ENCODE data around the gene SLC9A7.

Gene SLC9A7

DNA sequence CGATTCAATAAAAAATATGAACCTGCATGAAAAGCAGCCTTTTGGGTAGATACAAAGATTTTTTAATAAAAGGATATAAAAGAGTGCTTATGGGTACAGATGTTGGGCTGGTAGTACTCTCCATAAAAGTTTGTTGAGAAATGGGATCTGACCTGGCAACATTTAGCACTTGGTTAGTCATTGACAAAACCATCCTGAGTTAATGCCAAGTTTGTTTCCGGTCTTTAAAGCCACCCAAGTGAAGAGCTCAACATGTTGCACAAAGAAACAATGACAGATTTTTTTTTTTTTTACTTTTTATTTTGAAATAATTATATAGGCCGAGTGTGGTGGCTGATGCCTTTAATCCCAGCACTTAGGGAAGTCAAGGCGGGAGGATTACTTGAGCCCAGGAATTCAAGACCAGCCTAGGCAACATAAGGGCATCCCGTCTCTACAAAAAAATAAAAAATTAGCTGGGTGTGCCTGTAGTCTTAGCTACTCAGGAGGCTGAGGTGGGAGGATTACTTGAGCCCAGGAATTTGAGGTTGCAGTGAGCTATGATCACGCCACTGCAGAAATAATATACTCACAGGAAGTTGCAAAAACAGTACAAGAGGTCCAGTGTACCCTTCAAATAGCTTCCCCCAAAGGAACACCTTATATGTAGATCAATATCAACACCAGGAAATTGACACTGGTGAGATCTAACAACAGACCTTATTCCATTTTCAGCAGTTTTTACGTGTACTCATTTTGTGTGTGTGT, 168.8 kb downstream of the SLC9A7 start:
- H3K4me1 ChIP-seq (ENCODE audit: control insufficient read depth, insufficient read depth, low read length), result no peaks in the 10 kb centered on the region
- WGBS, 2 experiments, result 89 to 98% methylated on average over 5 to 6 of the region's 7 CpGs
- H3K9me3 ChIP-seq (ENCODE audit: control insufficient read depth, low read length), result no peaks in the 10 kb centered on the region
- H3K4me3 ChIP-seq (ENCODE audit: insufficient read depth, low read depth, low read length), result no peak overlapping the region
- H3K36me3 ChIP-seq (ENCODE audit: control insufficient read depth, insufficient read depth, low read length), result no peaks in the 10 kb centered on the region
- no peaks in the 10 kb centered on the region for H3K27me3 ChIP-seq (ENCODE audit: control insufficient read depth, insufficient read depth, low read length, poor library complexity, severe bottlenecking)
- no peak overlapping the region for H3K27ac ChIP-seq (ENCODE audit: insufficient read depth, low read depth, low read length, poor library complexity, severe bottlenecking)

DNA sequence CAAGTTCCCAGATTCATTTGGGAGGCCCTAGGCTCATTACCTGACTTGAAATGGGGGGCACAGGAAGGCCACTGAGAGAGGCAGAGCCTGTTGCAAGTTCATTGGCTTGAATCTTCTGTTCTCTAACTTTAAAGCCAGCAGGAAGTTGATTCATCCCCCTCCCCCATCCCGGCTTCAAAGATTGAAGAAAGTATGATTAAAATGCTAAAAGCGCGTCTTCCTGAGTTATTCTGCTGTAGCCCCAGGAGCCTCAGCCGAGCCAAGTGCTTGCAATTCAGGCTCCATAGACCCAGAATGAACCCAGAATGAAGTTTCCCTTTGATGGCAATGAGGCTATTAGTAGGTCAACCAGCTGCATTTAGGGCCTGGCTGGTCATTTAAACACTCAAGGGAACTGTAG, 170.7 kb downstream of the SLC9A7 start:
- Histone ChIP-seq H3K27ac (ENCODE audit: insufficient read depth, low read depth, low read length, poor library complexity, severe bottlenecking) (no peak overlapping the region), H3K4me3 (ENCODE audit: insufficient read depth, low read depth, low read length) (no peak overlapping the region), H3K36me3 (ENCODE audit: control insufficient read depth, insufficient read depth, low read length) (no peaks in the 10 kb centered on the region), H3K27me3 (ENCODE audit: control insufficient read depth, insufficient read depth, low read length, poor library complexity, severe bottlenecking) (no peaks in the 10 kb centered on the region), H3K9me3 (ENCODE audit: control insufficient read depth, low read length) (no peaks in the 10 kb centered on the region), H3K4me1 (ENCODE audit: control insufficient read depth, insufficient read depth, low read length) (no peaks in the 10 kb centered on the region)
- 19 to 24% methylated on average over 3 to 4 of the region's 4 CpGs for WGBS, 2 experiments

- H3K27ac ChIP-seq (ENCODE audit: insufficient read depth, low read depth, low read length, poor library complexity, severe bottlenecking), result no peak overlapping the region
- H3K9me3 ChIP-seq (ENCODE audit: control insufficient read depth, low read length), result no peaks in the 10 kb centered on the region
- no peaks in the 10 kb centered on the region for H3K27me3 ChIP-seq (ENCODE audit: control insufficient read depth, insufficient read depth, low read length, poor library complexity, severe bottlenecking)
- no peaks in the 10 kb centered on the region for H3K36me3 ChIP-seq (ENCODE audit: control insufficient read depth, insufficient read depth, low read length)
- WGBS, 2 experiments, result 17 to 19% methylated on average over 4 to 5 of the region's 5 CpGs
- H3K4me3 ChIP-seq (ENCODE audit: insufficient read depth, low read depth, low read length), result no peak overlapping the region
- no peaks in the 10 kb centered on the region for H3K4me1 ChIP-seq (ENCODE audit: control insufficient read depth, insufficient read depth, low read length)
Observed at GRCh38 chrX:46587753-46588171, 171.2 kb downstream of the SLC9A7 start.

- H3K36me3 ChIP-seq (ENCODE audit: control insufficient read depth, insufficient read depth, low read length), result no peaks in the 10 kb centered on the region
- H3K9me3 ChIP-seq (ENCODE audit: control insufficient read depth, low read length), result no peaks in the 10 kb centered on the region
- H3K27me3 ChIP-seq (ENCODE audit: control insufficient read depth, insufficient read depth, low read length, poor library complexity, severe bottlenecking), result no peaks in the 10 kb centered on the region
- H3K4me3 ChIP-seq (ENCODE audit: insufficient read depth, low read depth, low read length), result no peak overlapping the region
- WGBS, 2 experiments, result 44 to 48% methylated on average over 3 to 4 of the region's 5 CpGs
- H3K27ac ChIP-seq (ENCODE audit: insufficient read depth, low read depth, low read length, poor library complexity, severe bottlenecking), result no peak overlapping the region
- no peaks in the 10 kb centered on the region for H3K4me1 ChIP-seq (ENCODE audit: control insufficient read depth, insufficient read depth, low read length)
Observed at GRCh38 chrX:46587158-46587557, 171.8 kb downstream of the SLC9A7 start.

DNA sequence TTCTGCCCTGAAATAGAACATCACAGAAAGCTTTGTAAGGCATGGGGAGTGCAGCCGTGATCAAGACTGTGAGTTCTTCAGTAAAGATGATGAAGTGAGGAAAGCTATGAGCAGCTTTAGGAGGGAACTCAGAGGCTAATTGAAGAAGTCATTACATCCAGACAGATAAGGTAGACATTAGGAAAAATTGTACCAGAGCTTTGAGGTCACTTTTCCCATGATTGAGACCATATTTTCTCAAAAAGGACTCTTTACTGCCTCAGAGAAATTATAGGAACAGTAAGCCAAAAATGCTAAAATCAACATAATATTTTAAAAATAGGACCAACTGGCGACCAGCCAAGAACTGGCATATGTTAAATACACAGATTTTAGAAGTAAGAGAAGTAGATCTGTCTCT, 174.2 kb downstream of the SLC9A7 start:
- H3K36me3 ChIP-seq (ENCODE audit: control insufficient read depth, insufficient read depth, low read length), result no peaks in the 10 kb centered on the region
- H3K4me3 ChIP-seq (ENCODE audit: insufficient read depth, low read depth, low read length), result no peak overlapping the region
- no peaks in the 10 kb centered on the region for H3K27me3 ChIP-seq (ENCODE audit: control insufficient read depth, insufficient read depth, low read length, poor library complexity, severe bottlenecking)
- no peaks in the 10 kb centered on the region for H3K4me1 ChIP-seq (ENCODE audit: control insufficient read depth, insufficient read depth, low read length)
- no peak overlapping the region for H3K27ac ChIP-seq (ENCODE audit: insufficient read depth, low read depth, low read length, poor library complexity, severe bottlenecking)
- H3K9me3 ChIP-seq (ENCODE audit: control insufficient read depth, low read length), result no peaks in the 10 kb centered on the region
- 91 to 95% methylated on average over 1 of the region's 2 CpGs for WGBS, 2 experiments

DNA sequence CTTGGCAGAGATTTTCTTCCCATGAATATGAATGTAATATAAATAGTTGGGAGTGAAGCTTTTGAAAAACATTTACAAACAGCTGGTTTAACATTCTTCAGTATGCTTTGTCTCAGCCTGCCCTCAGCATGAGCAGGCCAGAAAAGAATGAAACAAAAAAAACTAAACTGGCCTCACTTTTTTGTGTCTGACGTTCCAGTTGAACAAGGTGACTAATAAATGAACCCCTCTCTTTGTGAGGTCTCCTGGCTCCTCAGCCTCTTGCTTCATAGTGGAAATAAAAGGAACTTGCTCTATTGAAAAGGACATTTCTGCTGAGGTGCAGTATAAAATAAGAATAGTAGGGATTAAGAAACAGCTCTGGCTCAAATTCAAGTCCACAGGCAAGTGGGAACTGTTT, 176.0 kb downstream of the SLC9A7 start:
- H3K27ac ChIP-seq (ENCODE audit: insufficient read depth, low read depth, low read length, poor library complexity, severe bottlenecking), result no peak overlapping the region
- no peak overlapping the region for H3K4me3 ChIP-seq (ENCODE audit: insufficient read depth, low read depth, low read length)
- no peaks in the 10 kb centered on the region for H3K9me3 ChIP-seq (ENCODE audit: control insufficient read depth, low read length)
- H3K4me1 ChIP-seq (ENCODE audit: control insufficient read depth, insufficient read depth, low read length), result no peaks in the 10 kb centered on the region
- no peaks in the 10 kb centered on the region for H3K36me3 ChIP-seq (ENCODE audit: control insufficient read depth, insufficient read depth, low read length)
- 12 to 18% methylated on average over 1 of the region's 1 CpG for WGBS, 2 experiments
- no peaks in the 10 kb centered on the region for H3K27me3 ChIP-seq (ENCODE audit: control insufficient read depth, insufficient read depth, low read length, poor library complexity, severe bottlenecking)

DNA sequence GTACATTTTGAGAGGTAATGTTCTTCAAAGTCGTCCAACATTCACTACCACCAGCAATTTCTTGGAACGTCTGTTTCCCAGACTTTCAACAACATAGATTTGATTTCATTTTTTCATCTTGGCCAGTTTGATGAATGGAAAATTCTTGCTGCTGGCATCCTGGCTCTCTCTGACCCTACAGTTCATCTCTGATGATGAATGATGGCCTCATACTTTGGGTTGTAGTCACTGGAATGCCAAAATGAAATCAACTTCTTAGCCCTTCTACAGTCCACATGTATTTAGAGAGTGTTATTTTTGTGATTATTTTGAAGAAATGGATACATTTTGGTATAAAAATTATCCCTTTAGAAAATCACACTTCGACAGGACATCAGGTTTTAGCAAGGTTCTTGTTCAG, 176.6 kb downstream of the SLC9A7 start:
- H3K9me3 ChIP-seq (ENCODE audit: control insufficient read depth, low read length), result no peaks in the 10 kb centered on the region
- H3K27me3 ChIP-seq (ENCODE audit: control insufficient read depth, insufficient read depth, low read length, poor library complexity, severe bottlenecking), result no peaks in the 10 kb centered on the region
- no peaks in the 10 kb centered on the region for H3K36me3 ChIP-seq (ENCODE audit: control insufficient read depth, insufficient read depth, low read length)
- H3K4me1 ChIP-seq (ENCODE audit: control insufficient read depth, insufficient read depth, low read length), result no peaks in the 10 kb centered on the region
- 33 to 89% methylated on average over 1 to 3 of the region's 3 CpGs for WGBS, 2 experiments
- H3K4me3 ChIP-seq (ENCODE audit: insufficient read depth, low read depth, low read length), result no peak overlapping the region
- H3K27ac ChIP-seq (ENCODE audit: insufficient read depth, low read depth, low read length, poor library complexity, severe bottlenecking), result no peak overlapping the region

GRCh38 chrX:46580613-46581012, 178.3 kb downstream of the SLC9A7 start:
- no peak overlapping the region for H3K4me3 ChIP-seq (ENCODE audit: insufficient read depth, low read depth, low read length)
- no peaks in the 10 kb centered on the region for H3K9me3 ChIP-seq (ENCODE audit: control insufficient read depth, low read length)
- H3K27me3 ChIP-seq (ENCODE audit: control insufficient read depth, insufficient read depth, low read length, poor library complexity, severe bottlenecking), result peaks cover 4% of the 10 kb centered on the region
- H3K27ac ChIP-seq (ENCODE audit: insufficient read depth, low read depth, low read length, poor library complexity, severe bottlenecking), result no peak overlapping the region
- peaks cover 6% of the 10 kb centered on the region for H3K4me1 ChIP-seq (ENCODE audit: control insufficient read depth, insufficient read depth, low read length)
- 93 to 96% methylated on average over 6 of the region's 6 CpGs for WGBS, 2 experiments
- H3K36me3 ChIP-seq (ENCODE audit: control insufficient read depth, insufficient read depth, low read length), result no peaks in the 10 kb centered on the region

DNA sequence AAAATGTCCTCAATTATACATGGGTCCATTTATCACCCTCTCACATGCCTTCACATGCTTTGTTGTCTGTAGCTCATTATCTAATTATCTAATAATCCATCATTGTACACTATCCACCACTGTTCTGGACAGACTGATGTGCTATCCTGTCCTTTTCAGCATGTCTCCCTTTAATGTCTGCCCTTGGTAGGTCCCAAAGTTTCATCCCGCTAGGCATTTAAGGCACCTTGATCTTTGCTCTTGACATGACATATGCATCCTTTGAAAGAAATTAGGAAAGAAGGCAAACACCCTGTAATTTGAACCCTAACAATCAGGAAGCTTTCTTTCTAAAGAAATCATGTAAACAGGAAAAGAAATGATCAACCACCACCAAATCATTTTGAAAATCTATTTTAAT, 179.7 kb downstream of the SLC9A7 start:
- H3K27me3 ChIP-seq (ENCODE audit: control insufficient read depth, insufficient read depth, low read length, poor library complexity, severe bottlenecking), result peaks cover 18% of the 10 kb centered on the region
- peaks cover 6% of the 10 kb centered on the region for H3K4me1 ChIP-seq (ENCODE audit: control insufficient read depth, insufficient read depth, low read length)
- no peak overlapping the region for H3K27ac ChIP-seq (ENCODE audit: insufficient read depth, low read depth, low read length, poor library complexity, severe bottlenecking)
- no peaks in the 10 kb centered on the region for H3K36me3 ChIP-seq (ENCODE audit: control insufficient read depth, insufficient read depth, low read length)
- no peak overlapping the region for H3K4me3 ChIP-seq (ENCODE audit: insufficient read depth, low read depth, low read length)
- 89 to 100% methylated on average over 1 of the region's 1 CpG for WGBS, 2 experiments
- H3K9me3 ChIP-seq (ENCODE audit: control insufficient read depth, low read length), result no peaks in the 10 kb centered on the region

- Histone ChIP-seq H3K27me3 (ENCODE audit: control insufficient read depth, insufficient read depth, low read length, poor library complexity, severe bottlenecking) (peaks cover 21% of the 10 kb centered on the region), H3K27ac (ENCODE audit: insufficient read depth, low read depth, low read length, poor library complexity, severe bottlenecking) (no peak overlapping the region), H3K9me3 (ENCODE audit: control insufficient read depth, low read length) (no peaks in the 10 kb centered on the region), H3K4me1 (ENCODE audit: control insufficient read depth, insufficient read depth, low read length) (peaks cover 6% of the 10 kb centered on the region), H3K36me3 (ENCODE audit: control insufficient read depth, insufficient read depth, low read length) (no peaks in the 10 kb centered on the region), H3K4me3 (ENCODE audit: insufficient read depth, low read depth, low read length) (no peak overlapping the region)
- WGBS, 2 experiments, result 84 to 86% methylated on average over 6 to 7 of the region's 7 CpGs
Observed at GRCh38 chrX:46577221-46578005, 181.5 kb downstream of the SLC9A7 start.
